ENCODE data around the gene ZFX.

ZFX gene

DNA sequence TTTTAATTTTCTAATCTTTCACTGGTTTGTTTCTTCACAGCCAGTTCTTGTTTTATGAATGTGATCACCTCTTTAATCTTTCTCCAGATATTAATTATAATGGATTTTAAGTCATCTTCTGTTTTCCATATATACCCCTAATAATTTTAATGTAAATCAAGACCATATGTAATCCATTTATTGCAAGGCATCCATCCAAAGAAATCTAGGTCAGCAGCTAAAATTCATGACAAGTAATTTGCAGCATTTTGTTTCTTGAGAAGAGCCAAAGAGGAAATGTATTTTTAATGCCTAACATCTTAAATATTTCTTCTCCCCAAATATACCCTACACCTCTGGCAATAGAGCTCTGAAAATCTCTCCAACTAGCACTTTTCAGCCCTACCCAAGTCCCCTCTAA is 83.3 kb downstream of the ZFX start:
- in situ Hi-C loops (cut with MboI; ENCODE audit: low sequenced_read_pairs) = no loop called here

DNA sequence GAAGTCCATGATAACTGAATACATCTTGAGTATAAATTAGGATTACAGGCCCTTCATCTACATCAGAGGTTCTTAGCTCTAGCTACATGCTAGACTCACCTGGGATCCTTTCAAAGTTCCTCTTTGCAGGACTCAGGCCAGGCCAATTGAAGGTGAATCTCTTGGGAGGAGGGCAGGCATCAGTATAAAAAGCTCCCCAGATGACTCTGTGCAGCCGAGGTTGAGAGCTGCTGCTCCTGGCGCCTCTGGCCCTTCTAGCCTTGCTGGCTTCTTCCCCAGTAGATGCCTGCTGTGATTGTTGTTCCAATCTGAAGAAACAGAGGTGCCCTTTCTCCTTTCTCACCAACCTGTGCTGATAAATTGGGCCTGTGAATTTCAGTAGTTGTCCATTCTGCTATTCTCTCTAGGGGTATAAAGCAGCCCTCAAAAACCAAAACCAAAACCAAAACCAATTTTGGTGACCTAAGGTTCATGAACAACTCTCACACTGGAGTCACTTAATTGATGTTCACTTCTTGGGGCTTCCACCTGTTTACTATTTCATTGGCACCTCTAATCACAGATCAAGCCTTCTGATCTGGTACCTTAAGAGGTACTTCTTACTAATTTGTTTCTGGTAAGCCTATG is 85.7 kb downstream of the ZFX start:
- in situ Hi-C loops (cut with MboI; ENCODE audit: low sequenced_read_pairs) = no loop called here

DNA sequence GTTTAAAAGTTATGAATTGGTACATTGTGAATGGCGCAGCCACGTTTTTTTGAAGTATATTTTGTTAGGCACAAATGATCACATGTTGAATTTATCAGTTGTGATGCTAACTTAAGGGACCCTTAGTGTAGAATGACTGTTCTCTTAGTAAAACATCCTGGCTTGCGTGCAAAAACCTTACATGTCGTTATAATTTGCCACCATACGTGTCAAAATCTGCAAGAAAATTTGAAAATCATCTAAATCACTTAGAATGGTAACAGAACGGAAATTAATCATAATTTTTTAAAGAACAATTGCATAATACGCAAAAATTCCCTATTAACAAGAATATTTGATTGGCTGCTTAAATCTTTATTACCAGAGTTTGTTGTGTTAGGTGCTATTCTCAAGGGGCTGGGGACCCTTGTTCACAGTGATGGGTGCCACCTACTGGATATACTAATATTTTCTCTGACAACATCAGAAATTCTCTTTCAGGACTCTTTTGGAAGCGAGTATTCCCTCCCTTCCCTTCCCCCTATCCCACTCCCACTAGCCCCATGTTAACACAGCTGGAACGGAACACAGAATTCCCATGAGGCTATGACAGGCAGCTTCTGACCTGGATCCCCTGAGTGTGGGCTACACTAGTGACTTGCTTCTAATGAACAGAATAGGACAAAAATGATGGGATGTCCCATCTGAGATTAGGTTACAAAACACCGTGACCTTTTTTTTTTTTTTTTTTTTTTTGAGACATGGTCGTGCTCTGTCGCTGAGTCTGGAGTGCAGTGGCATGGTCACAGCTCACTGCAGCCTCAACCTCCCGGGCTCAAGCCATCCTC is 92.5 kb downstream of the ZFX start:
- in situ Hi-C loops (cut with MboI; ENCODE audit: low sequenced_read_pairs) = no loop called here

DNA sequence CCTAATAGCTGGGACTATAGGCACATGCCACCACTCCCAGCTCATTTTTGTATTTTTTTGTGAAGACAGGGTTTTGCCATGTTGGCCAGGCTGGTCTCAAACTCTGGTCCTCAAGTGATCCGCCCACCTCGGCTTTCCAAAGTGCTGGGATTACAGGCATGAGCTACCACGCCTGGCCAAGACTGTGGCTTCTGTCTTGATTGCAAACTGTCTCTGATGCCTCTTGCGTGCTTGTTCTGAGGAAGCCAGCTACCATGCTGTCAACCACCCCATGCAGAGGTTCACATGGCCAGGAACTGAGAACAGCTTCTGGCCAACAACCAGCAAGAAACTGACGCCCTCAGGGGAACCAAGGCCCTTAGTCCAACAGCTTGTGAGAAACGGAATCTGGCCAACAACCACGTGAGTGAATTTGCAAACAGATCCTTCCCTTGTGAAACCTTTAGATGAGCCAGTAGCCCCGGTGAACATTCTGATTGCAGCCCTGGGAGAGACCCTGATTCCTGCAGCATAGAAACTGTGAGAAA is 93.2 kb downstream of the ZFX start:
- in situ Hi-C loops (cut with MboI; ENCODE audit: low sequenced_read_pairs) = no loop called here

DNA sequence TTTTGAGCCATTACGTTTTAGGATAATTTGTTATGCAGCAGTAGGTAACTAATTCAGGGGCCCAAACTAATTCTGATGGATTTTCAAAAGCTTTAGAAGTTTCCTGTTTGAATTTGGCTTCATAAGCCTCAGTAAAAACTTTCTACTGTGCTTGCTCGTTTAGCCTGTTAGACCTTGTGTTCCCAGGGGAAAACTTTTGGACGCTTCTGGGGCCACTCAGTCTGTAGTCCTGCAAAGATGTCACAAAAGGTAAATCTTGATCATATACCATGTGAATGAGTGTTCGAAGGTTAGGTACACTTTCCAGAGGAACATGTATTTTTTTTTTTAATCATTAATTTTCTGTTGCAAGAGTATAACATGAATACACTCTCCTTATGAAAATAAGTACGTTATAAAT is 93.7 kb downstream of the ZFX start:
- in situ Hi-C loops (cut with MboI; ENCODE audit: low sequenced_read_pairs) = no loop called here

DNA sequence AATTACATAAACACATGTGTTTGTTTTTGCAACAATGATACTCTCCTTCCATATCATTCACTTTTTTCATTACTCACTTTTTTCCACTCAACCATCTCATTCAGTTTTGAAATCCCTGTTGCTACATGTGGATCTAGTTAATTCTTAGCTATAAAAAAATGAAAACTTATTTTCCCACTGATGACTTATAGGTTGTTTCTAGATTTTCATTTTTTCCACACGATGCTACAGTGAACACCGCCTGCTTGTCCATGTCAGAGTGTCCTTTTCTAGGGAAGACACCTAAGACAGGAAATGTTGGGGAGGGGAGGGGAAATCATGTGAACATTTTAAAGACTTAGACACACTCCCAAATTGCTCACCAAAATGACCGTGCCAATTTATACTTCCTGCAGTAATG is 94.2 kb downstream of the ZFX start:
- in situ Hi-C loops (cut with MboI; ENCODE audit: low sequenced_read_pairs) = no loop called here

DNA sequence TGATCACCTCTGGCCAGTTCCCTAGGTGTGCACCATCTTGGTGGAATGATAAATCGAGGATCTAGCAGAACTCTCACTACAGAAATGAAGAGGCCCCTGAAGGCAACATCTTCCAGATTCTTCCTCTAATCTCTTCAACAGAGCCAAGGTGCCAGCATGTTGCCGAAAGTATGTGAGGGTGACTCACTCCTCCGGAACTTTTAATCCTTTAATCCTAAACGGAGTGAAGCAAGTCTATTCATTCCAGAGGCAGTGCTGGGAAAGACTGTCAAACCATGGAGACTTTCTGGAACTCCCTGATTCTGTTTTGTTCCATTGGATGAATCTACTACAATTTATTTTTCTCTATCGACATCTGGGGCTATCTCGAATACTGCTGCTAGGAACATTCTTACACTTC is 95.7 kb downstream of the ZFX start:
- in situ Hi-C loops (cut with MboI; ENCODE audit: low sequenced_read_pairs) = no loop called here

DNA sequence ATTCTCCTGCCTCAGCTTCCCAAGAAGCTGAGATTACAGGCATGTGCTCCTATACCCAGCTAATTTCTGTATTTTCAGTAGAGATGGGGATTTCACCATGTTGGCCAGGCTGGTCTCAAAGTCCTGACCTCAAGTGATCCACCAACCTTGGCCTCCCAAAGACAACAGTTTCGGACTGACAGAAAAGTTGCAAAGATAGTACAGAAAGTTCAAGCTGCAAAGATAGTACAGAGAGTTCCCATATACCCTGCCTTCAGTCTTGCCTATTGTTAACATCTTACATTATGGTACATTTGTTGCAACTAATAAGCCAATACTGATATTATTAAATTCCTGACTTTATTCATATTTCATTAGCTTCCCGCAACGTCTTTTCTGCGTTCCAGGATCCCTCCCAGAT is 98.5 kb downstream of the ZFX start:
- in situ Hi-C loops (cut with MboI; ENCODE audit: low sequenced_read_pairs) = no loop called here

DNA sequence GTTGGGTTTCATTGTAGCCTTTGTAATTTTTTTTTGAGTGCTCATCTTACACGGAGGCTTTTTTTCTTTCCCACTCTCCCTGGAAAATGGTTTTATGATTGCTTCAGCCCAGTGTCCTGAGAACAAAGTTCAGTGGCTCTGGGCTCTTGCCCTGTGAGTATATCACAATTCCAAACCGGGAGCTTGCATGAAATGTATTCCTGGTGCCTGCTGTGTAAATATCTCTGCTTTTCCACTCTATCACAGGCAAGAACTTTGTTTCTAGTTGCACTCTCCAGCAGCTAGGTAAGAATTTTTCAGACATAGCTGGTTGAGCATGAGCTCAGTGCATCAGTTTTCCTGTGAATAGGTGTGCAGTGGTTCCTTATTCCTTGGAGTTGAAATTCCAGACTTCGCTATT is 103.5 kb downstream of the ZFX start:
- in situ Hi-C loops (cut with MboI; ENCODE audit: low sequenced_read_pairs) = no loop called here

DNA sequence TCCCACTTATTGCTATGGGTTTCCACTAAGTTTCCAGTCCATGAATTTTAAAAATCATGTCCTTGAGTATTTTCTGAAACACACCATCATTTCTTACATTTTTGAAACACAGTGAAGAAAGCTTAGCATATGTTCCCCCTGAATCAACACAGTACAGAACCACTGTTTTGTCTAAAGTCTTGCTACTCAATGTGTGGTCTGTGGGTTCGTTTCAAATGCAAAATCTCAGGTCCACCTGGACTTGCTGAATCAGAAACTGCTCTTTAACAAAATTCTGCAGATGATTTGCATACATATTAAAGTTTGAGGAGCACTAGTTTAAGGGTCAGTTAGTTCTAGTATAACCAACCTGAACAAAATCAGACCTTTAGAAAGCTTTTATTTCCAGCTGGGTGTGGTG is 103.9 kb downstream of the ZFX start:
- in situ Hi-C loops (cut with MboI; ENCODE audit: low sequenced_read_pairs) = no loop called here

DNA sequence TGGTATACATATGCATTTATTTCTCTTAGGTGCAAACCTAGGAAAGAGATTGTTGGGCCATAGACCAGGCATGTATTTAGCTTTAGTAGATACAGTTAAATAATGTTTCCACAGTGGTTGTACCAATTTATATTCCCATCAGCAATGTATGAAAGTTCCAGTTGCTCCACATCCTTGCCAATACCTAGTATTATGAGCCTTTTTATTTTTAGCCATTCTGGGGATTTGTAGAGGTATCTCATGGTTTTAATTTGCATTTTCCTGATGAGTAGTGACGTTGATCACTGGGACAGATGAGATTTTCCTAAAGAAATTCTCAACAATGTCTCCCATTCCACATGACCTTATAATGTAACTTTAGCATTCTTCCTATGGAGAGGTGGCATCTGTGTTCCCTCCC is 107.5 kb downstream of the ZFX start:
- in situ Hi-C loops (cut with MboI; ENCODE audit: low sequenced_read_pairs) = no loop called here

DNA sequence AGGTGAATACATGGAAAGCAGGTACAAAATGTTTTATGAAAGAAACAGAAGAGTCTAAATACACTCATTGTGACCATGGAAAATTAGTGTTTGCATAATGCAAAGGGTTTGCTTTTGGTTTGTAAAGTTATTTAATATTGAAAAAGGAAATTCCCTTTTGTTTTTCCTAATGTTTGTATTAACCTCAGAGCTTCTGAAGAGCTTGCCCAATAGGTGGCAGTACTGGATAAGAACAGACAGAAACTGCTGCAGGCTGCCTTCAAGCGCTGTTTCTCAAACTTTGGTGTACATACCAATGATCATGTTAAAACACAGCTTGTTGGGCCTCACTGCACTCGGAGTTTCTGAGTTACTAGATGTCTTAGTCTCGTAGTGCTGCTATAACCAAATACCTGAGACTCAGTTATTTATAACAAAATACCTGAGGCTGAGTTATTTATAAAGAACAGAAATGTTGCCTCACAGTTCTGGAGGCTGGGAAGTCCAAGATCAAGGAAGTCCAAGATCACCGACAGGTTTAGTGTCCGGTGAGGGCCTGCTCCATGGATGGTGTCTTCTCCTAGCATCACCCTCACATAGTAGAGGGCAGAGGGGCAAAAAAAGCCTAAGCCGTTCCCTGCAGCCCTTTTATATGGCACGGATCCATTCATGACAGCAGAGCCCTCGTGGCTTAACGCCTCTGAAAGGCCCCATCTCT is 110.2 kb downstream of the ZFX start:
- in situ Hi-C loops (cut with MboI; ENCODE audit: low sequenced_read_pairs) = no loop called here

DNA sequence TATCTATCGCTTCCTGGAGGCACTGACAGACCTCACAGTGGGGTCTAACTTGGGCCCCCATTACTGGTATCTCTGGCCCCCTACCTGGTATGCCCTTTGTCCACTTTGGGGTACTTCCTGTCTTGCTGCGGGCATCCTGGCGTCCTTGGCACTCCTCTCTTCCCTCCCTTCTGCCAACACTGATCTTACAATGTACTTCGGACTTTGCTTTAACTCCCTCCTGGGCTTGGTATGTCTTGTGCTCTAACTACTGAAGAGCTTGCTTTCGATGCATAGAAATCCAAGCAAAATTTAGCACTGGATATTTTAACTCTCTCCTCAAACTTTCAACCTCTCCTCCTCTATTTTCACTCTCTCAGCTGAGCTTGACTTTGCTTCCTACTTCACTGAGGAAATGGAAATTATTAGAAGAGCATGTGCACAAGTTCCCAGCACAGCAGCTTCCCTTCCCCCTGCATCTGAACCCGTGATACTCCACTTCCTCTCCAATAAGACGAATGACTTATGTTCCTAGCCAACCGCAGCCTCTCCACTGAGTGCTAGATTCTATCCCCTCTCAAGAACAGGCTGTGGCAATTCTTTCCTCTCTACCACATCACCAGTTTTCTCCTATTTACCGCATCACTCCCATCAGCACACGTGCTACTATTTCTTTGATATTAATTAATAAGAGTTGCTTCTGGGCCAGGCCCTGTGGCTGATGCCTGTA is 111.5 kb downstream of the ZFX start:
- in situ Hi-C loops (cut with MboI; ENCODE audit: low sequenced_read_pairs) = no loop called here

DNA sequence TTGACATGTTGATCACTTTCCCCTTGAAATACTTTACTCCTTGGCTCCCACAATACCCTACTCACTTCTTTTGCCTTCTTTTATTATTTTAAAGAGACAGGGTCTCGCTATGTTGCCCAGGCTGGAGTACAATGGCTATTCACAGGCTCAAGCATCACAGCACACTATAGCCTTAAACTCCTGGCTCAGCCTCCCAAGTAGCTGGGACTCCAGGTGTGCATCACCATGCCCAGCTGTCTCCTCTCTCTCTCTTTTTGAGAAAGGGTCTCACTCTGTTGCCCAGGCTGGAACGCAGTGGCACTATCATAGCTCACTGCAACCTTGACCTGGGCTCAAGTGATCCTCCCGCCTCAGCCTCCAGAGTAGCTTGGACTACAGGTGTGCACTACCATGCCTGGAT is 112.8 kb downstream of the ZFX start:
- in situ Hi-C loops (cut with MboI; ENCODE audit: low sequenced_read_pairs) = no loop called here

DNA sequence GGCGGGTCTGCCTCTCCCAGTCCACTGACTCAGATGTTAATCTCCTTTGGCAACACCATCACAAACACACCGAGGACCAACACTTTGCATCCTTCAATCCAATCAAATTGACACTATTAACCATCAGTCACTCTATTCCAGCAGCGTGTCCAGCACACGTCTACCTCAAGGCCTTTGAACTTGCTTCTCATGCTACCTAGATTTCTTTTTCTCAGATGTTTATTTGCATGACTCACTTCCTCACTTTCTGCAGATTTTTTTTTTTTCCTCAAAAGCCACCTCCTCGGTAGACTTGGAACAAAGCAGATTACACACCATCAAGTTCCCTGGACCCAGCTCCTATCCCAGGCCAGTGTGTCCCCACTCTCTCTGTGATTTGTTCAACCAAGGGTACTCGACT is 114.9 kb downstream of the ZFX start:
- in situ Hi-C loops (cut with MboI; ENCODE audit: low sequenced_read_pairs) = no loop called here

All from HL-60/S4 treated with phorbol 12-myristate 13-acetate at 8.2 ng/mL for 4 days and 3 days (cell line).